Naive thymus-derived CD8-positive, alpha-beta T cell (primary cell): ENCODE results near the gene PPIE. TPM values are rescaled to one million over a fixed set of nuclear protein-coding genes. Genes with fewer than 3 reads are reported as not detected.
"Not testable (repeated sequence)": the region's sequence is repeated elsewhere in the genome, so short reads cannot be mapped to it uniquely, and the experiment has no call there.

ENCODE experiments used
- ATAC-seq, 2 donors: fragments of 150-1000 bp; cut with Tn5 transposase in 1 of 2; sonication (Bioruptor Pico), chemical (Tn5 transposase) in 1 of 2; 1 replicate in 1 of 2; 2 replicates in 1 of 2; pipeline ENCODE4 v1.10.0; 2021; ENCODE audit warnings: mild to moderate bottlenecking in 2 of 2, moderate library complexity in 2 of 2
- POLR2A ChIA-PET: fragments of 350-600 bp; sonication (Branson Sonifier 250); formaldehyde crosslinking; loops from one replicate; lab custom pipeline; 2021; ENCODE audit warnings: antibody characterized with exemption; lab: Charles Lee
- DNase-seq, 10 donors: peaks; one replicate each; pipeline versions ENCODE4 v3.0.0 to v3.0.0-alpha.2; 2020 to 2022
- H3K27ac Mint-ChIP-seq, 10 donors: one replicate each; pipeline ENCODE4 v1.8.0; 2020 to 2022; ENCODE audit warnings: mild to moderate bottlenecking in 10 of 10, mixed read lengths in 10 of 10, moderate library complexity in 4 of 10, inconsistent platforms in 1 of 10
- H3K27me3 Mint-ChIP-seq, 5 donors: one replicate each; pipeline ENCODE4 v1.8.0; 2021 to 2022; ENCODE audit warnings: mixed read lengths in 5 of 5
- H3K36me3 Mint-ChIP-seq, 3 donors: one replicate each; pipeline ENCODE4 v1.8.0; 2020 to 2022; ENCODE audit warnings: mixed read lengths in 3 of 3, mild to moderate bottlenecking in 2 of 3, inconsistent platforms in 1 of 3
- H3K4me1 Mint-ChIP-seq, 4 donors: one replicate each; pipeline ENCODE4 v1.8.0; 2021 to 2022; ENCODE audit warnings: mixed read lengths in 4 of 4
- H3K4me3 Mint-ChIP-seq, 10 donors: one replicate each; pipeline ENCODE4 v1.8.0; 2020 to 2022; ENCODE audit warnings: mild to moderate bottlenecking in 10 of 10, mixed read lengths in 10 of 10, moderate library complexity in 6 of 10, inconsistent platforms in 1 of 10
- H3K9me3 Mint-ChIP-seq, 9 donors: one replicate each; pipeline ENCODE4 v1.8.0; 2020 to 2022; ENCODE audit warnings: mixed read lengths in 9 of 9, mild to moderate bottlenecking in 3 of 9, inconsistent platforms in 1 of 9, moderate library complexity in 1 of 9
- polyA plus RNA-seq, 3 donors: library from polyadenylated mRNA; unstranded; fragments of 300-500 nt; fragmentation: Illumina TruSeq; gene quantifications; one replicate each; pipeline ENCODE4 v1.2.3, GENCODE V29; 2021
- total RNA-seq, 8 experiments: library from RNA in 2 of 8; stranded (reverse) in 2 of 8; gene quantifications; one replicate each; pipeline ENCODE4 v1.2.3 and lab custom pipeline; 2021 to 2026

Gene PPIE
- total and polyA plus RNA-seq, 5 experiments from 2014 or later: 86.9 to 123 (median 101) TPM

- H3K36me3 Mint-ChIP-seq, DNase-seq, H3K27ac Mint-ChIP-seq, H3K9me3 Mint-ChIP-seq: not testable (repeated sequence)
- POLR2A ChIA-PET: interaction anchor here (0.7 to 2.9 kb wide), 2 partner anchors 11 to 26 kb away, joined by 3 to 13 read pairs; no protein-coding TSS in a partner anchor
- Mint-ChIP-seq H3K27me3 (peaks cover 11 to 41% (median 22%) of the 10 kb centered on the region in 5 donors), H3K4me3 (peak overlapping the region in 5 of 10 donors; percentile 16 to 78 (median 43)), H3K4me1 (peaks cover 3 to 14% (median 8%) of the 10 kb centered on the region in 4 donors)
- peak in 1 of 2 donors; percentile 1 for ATAC-seq
Observed at GRCh38 chr1:39787964-39788363, 49.3 kb downstream of the PPIE start.

- H3K27ac Mint-ChIP-seq: no peak overlapping the region
- no peak for DNase-seq
- POLR2A ChIA-PET: interaction anchor here (0.7 to 2.9 kb wide), 2 partner anchors 11 to 26 kb away, joined by 3 to 13 read pairs; no protein-coding TSS in a partner anchor
Observed at GRCh38 chr1:39788426-39788757, 49.7 kb downstream of the PPIE start.

GRCh38 chr1:39788758-39789570, 50.3 kb downstream of the PPIE start, which contains the start of gene BMP8B:
TSS of gene BMP8B (minus strand) at chr1:39788865. CDS start at chr1:39788485, 380 bp downstream.
- POLR2A ChIA-PET: interaction anchor here (0.7 to 2.9 kb wide), 3 partner anchors 10 to 50 kb away, joined by 3 to 13 read pairs (median 3); partner anchors contain the start of gene PPIE

More at GRCh38 chr1:39788426-39788757, 49.7 kb downstream of the PPIE start:
- peak; percentile 34 to 36 for ATAC-seq
- Mint-ChIP-seq H3K4me1 (peaks cover 3 to 14% (median 8%) of the 10 kb centered on the region in 4 donors), H3K36me3 (no peaks in the 10 kb centered on the region), H3K4me3 (no peak overlapping the region), H3K9me3 (no peaks in the 10 kb centered on the region), H3K27me3 (peaks cover 11 to 45% (median 23%) of the 10 kb centered on the region in 5 donors)

GRCh38 chr1:39789571-39790110, 51.0 kb downstream of the PPIE start:
- peak overlapping the region; percentile 71 to 81 (median 75) for H3K4me3 Mint-ChIP-seq
- peak overlapping the region in 3 of 10 donors; percentile 37 to 69 (median 53) for H3K27ac Mint-ChIP-seq
- no peak for DNase-seq
- H3K9me3 Mint-ChIP-seq: no peaks in the 10 kb centered on the region
- no peak for ATAC-seq
- H3K4me1 Mint-ChIP-seq: peaks cover 3 to 14% (median 8%) of the 10 kb centered on the region in 4 donors
- H3K27me3 Mint-ChIP-seq: peaks cover 11 to 49% (median 23%) of the 10 kb centered on the region in 5 donors
- POLR2A ChIA-PET: interaction anchor here (1.1 to 2.9 kb wide), 2 partner anchors 10 to 51 kb away, joined by 3 to 13 read pairs; partner anchors contain the start of gene PPIE
- H3K36me3 Mint-ChIP-seq: no peaks in the 10 kb centered on the region

More at GRCh38 chr1:39788758-39789570, 50.3 kb downstream of the PPIE start, which contains the start of gene BMP8B:
- DNase-seq: peak in 9 of 10 donors; percentile 11 to 65 (median 30)
- Mint-ChIP-seq H3K36me3 (no peaks in the 10 kb centered on the region), H3K4me3 (peak within 1 kb of the TSS; percentile 71 to 81 (median 77)), H3K27ac (peak within 1 kb of the TSS in 3 of 10 donors; percentile 37 to 69 (median 53)), H3K4me1 (peaks cover 3 to 14% (median 8%) of the 10 kb centered on the region in 4 donors), H3K9me3 (no peaks in the 10 kb centered on the region), H3K27me3 (peaks cover 11 to 49% (median 23%) of the 10 kb centered on the region in 5 donors)
- peak; percentile 77 to 82 for ATAC-seq

- POLR2A ChIA-PET: no interaction called here
- no peaks in the 10 kb centered on the region for H3K9me3 Mint-ChIP-seq
- H3K4me3 Mint-ChIP-seq: no peak overlapping the region
- DNase-seq (no peak), ATAC-seq (no peak)
- no peak overlapping the region for H3K27ac Mint-ChIP-seq
- peaks cover 11 to 46% (median 23%) of the 10 kb centered on the region in 5 donors for H3K27me3 Mint-ChIP-seq
- peaks cover 3 to 14% (median 8%) of the 10 kb centered on the region in 4 donors for H3K4me1 Mint-ChIP-seq
- no peaks in the 10 kb centered on the region for H3K36me3 Mint-ChIP-seq
Observed at GRCh38 chr1:39791838-39792237, 53.2 kb downstream of the PPIE start.

- Mint-ChIP-seq H3K9me3 (no peaks in the 10 kb centered on the region), H3K27me3 (peaks cover 8 to 29% (median 15%) of the 10 kb centered on the region in 5 donors), H3K27ac (no peak overlapping the region), H3K4me3 (no peak overlapping the region), H3K4me1 (peaks cover 5 to 19% (median 9%) of the 10 kb centered on the region in 4 donors), H3K36me3 (peaks cover 0 to 2% (median 0%) of the 10 kb centered on the region in 3 donors)
- ATAC-seq (no peak), DNase-seq (no peak)
- POLR2A ChIA-PET: no interaction called here
Observed at GRCh38 chr1:39795651-39796050, 57.0 kb downstream of the PPIE start.

- POLR2A ChIA-PET: interaction anchor here (0.7 to 2.2 kb wide), 4 partner anchors 10 to 751 kb away, joined by 3 to 13 read pairs (median 6); partner anchors contain the start of genes BMP8B, CAP1 and PPIE
- H3K9me3 Mint-ChIP-seq, H3K27me3 Mint-ChIP-seq, H3K36me3 Mint-ChIP-seq: not testable (repeated sequence)
- Mint-ChIP-seq H3K27ac (peak overlapping the region; percentile 51 to 94 (median 92)), H3K4me1 (peaks cover 0 to 13% (median 8%) of the 10 kb centered on the region in 4 donors), H3K4me3 (peak overlapping the region in 9 of 10 donors; percentile 57 to 85 (median 76))
- DNase-seq (peak; percentile 52 to 92 (median 76)), ATAC-seq (peak; percentile 97 to 98)
Observed at GRCh38 chr1:39798859-39799769, 60.4 kb downstream of the PPIE start.

- H3K27me3 Mint-ChIP-seq: no peaks in the 10 kb centered on the region
- ATAC-seq: peak; percentile 65 to 69
- H3K4me1 Mint-ChIP-seq: peaks cover 0 to 13% (median 8%) of the 10 kb centered on the region in 4 donors
- POLR2A ChIA-PET: interaction anchor here (1.1 to 2.2 kb wide), 3 partner anchors 10 to 241 kb away, joined by 4 to 13 read pairs (median 8); partner anchors contain the start of genes BMP8B, CAP1 and PPIE
- H3K36me3 Mint-ChIP-seq: peaks cover 2 to 4% (median 3%) of the 10 kb centered on the region in 3 donors
- peaks cover 0 to 4% (median 2%) of the 10 kb centered on the region in 9 donors for H3K9me3 Mint-ChIP-seq
- DNase-seq: peak in 9 of 10 donors; percentile 27 to 78 (median 55)
- peak overlapping the region in 9 of 10 donors; percentile 51 to 94 (median 75) for H3K27ac Mint-ChIP-seq
- peak overlapping the region in 9 of 10 donors; percentile 57 to 85 (median 76) for H3K4me3 Mint-ChIP-seq
Observed at GRCh38 chr1:39799770-39800470, 61.2 kb downstream of the PPIE start.

GRCh38 chr1:39800471-39800835, 61.8 kb downstream of the PPIE start:
- DNase-seq (no peak), ATAC-seq (no peak)
- H3K27ac Mint-ChIP-seq: no peak overlapping the region
- peaks cover 0 to 13% (median 8%) of the 10 kb centered on the region in 4 donors for H3K4me1 Mint-ChIP-seq
- peaks cover 4 to 9% (median 7%) of the 10 kb centered on the region in 3 donors for H3K36me3 Mint-ChIP-seq
- H3K4me3 Mint-ChIP-seq: peak overlapping the region in 1 of 10 donors; percentile 33
- H3K9me3 Mint-ChIP-seq: peaks cover under 1 to 9% (median 5%) of the 10 kb centered on the region in 9 donors
- POLR2A ChIA-PET: interaction anchor here (2.2 kb wide), 1 partner anchor 11 kb away, joined by 13 read pairs; the partner anchor contains the start of gene BMP8B
- no peaks in the 10 kb centered on the region for H3K27me3 Mint-ChIP-seq

GRCh38 chr1:39802496-39803260, 64.0 kb downstream of the PPIE start:
- no peak for DNase-seq
- Mint-ChIP-seq H3K4me3 (no peak overlapping the region), H3K27me3 (no peaks in the 10 kb centered on the region), H3K9me3 (peaks cover 2 to 14% (median 7%) of the 10 kb centered on the region in 9 donors), H3K4me1 (peaks cover 0 to 13% (median 8%) of the 10 kb centered on the region in 4 donors), H3K36me3 (peaks cover 4 to 11% (median 11%) of the 10 kb centered on the region in 3 donors), H3K27ac (peak overlapping the region in 1 of 10 donors; percentile 7)
- no peak for ATAC-seq
- POLR2A ChIA-PET: interaction anchor here (0.7 kb wide), 1 partner anchor 20 kb away, joined by 6 read pairs; no protein-coding TSS in a partner anchor
